ENCODE results near the gene CACNA1A. TPM values are rescaled to one million over a fixed set of nuclear protein-coding genes. Genes with fewer than 3 reads are reported as not detected.

The CACNA1A gene
- total and polyA plus RNA-seq, 2 of the 13 experiments (the other 11 are each of a cell fraction or from before 2014, with no cell fraction given) = not detected

- no peaks in the 10 kb centered on the region for H3K79me2 ChIP-seq (ENCODE audit: insufficient read depth, low read length)
- peak overlapping the region; percentile 33; the same call in 1 of the 2 replicates for H3K4me2 ChIP-seq (ENCODE audit: low read depth, low read length)
- no peak overlapping the region for H3K27ac ChIP-seq (ENCODE audit: extremely low read length, insufficient read depth, low read length)
- FAIRE-seq = peak; percentile 75
- H3K4me3 ChIP-seq (replicated peaks in 1 of 3; ENCODE audit: insufficient read depth in 1 of 3, low read depth in 2 of 3, low read length in 3 of 3) = no peak overlapping the region
- ChIA-PET CTCF (ENCODE audit: low intra/inter-chr PET ratio, low total read pairs) (interaction anchor here (0.9 to 2.8 kb wide), 4 partner anchors 38 to 67 kb away, joined by 3 to 19 read pairs (median 10); partner anchors contain the start of genes IER2 and STX10), POLR2A (interaction anchor here (0.6 to 1.2 kb wide), 7 partner anchors 27 to 46 kb away, joined by 3 to 6 read pairs (median 4); no protein-coding TSS in a partner anchor)
- H3K27me3 ChIP-seq (ENCODE audit: control insufficient read depth in 1 of 2, insufficient read depth in 2 of 2, low read length in 2 of 2) = no peaks in the 10 kb centered on the region
- H3K9ac ChIP-seq (ENCODE audit: insufficient read depth, low read depth, low read length) = no peak overlapping the region
- H3K4me1 ChIP-seq (ENCODE audit: insufficient read depth, low read length) = peaks cover 38% of the 10 kb centered on the region
- ATAC-seq = peak; percentile 78
- H3K9me3 ChIP-seq (ENCODE audit: low read length) = no peaks in the 10 kb centered on the region
- no peaks in the 10 kb centered on the region for H4K20me1 ChIP-seq (ENCODE audit: insufficient read depth, low read length)
- no peak overlapping the region for H2AFZ ChIP-seq (ENCODE audit: low read length)
- intact Hi-C loops (cut with micrococcal nuclease; ENCODE audit: unreplicated experiment) (loop anchor here (1.0 kb wide), 2 partner anchors 39 to 67 kb away; no protein-coding TSS in a partner anchor), in situ Hi-C loops (cut with HindIII; ENCODE audit: extremely low pct_ligation_motif_present, low pct_unique_long_range_greater_than_20kb) (no loop called here)
- H3K36me3 ChIP-seq (replicated peaks in 1 of 2; ENCODE audit: control insufficient read depth in 1 of 2, insufficient read depth in 2 of 2, low read length in 2 of 2) = no peaks in the 10 kb centered on the region
- BruUV-seq (replicated peaks) = no TSS peak
- peak; percentile 80 for DNase-seq (ENCODE audit: low spot score)
- WGBS (ENCODE audit: low lambda C conversion rate) = 0% methylated on average over 8 of the region's 11 CpGs
- TF ChIP-seq MTF2 (CRISPR knock-in tag; IDR thresholded peaks at IDR 0.05; ENCODE audit: borderline replicate concordance) (no peak), SUZ12 (IDR thresholded peaks at IDR 0.05; ENCODE audit: low read depth, low read length) (no peak), ZNF460 (CRISPR knock-in tag; IDR thresholded peaks at IDR 0.05; ENCODE audit: borderline replicate concordance) (peak; percentile 96), NR2F1 (CRISPR knock-in tag; IDR thresholded peaks at IDR 0.05) (no peak), ZNF878 (CRISPR knock-in tag; IDR thresholded peaks at IDR 0.05) (no peak), PHF5A (CRISPR knock-in tag; IDR thresholded peaks at IDR 0.05; ENCODE audit: low read depth, unreplicated experiment) (no peak), ZNF619 (CRISPR knock-in tag; IDR thresholded peaks at IDR 0.05) (no peak), ZNF446 (CRISPR knock-in tag; IDR thresholded peaks at IDR 0.05) (no peak), ZNF614 (CRISPR knock-in tag; IDR thresholded peaks at IDR 0.05; ENCODE audit: borderline replicate concordance) (0 out of 2 replicates have a peak, but pooled peaks have one; percentile 39), MED13 (CRISPR knock-in tag; IDR thresholded peaks at IDR 0.05) (no peak), DDIT3 (CRISPR knock-in tag; IDR thresholded peaks at IDR 0.05) (no peak), MYC (CRISPR knock-in tag; IDR thresholded peaks at IDR 0.05; ENCODE audit: borderline replicate concordance) (no peak), HIVEP1 (CRISPR knock-in tag; IDR thresholded peaks at IDR 0.05) (no peak), ZNF17 (CRISPR knock-in tag; IDR thresholded peaks at IDR 0.05) (no peak), FOXP1 (IDR thresholded peaks at IDR 0.05) (no peak), FOXP1 (CRISPR knock-in tag; IDR thresholded peaks at IDR 0.05) (no peak), FOXJ3 (CRISPR knock-in tag; IDR thresholded peaks at IDR 0.05; ENCODE audit: borderline replicate concordance) (no peak), KAT8 (CRISPR knock-in tag; IDR thresholded peaks at IDR 0.05) (no peak), SYNCRIP (IDR thresholded peaks at IDR 0.05; ENCODE audit: insufficient read depth, low read depth, low read length) (no peak), ZFP41 (CRISPR knock-in tag; IDR thresholded peaks at IDR 0.05; ENCODE audit: borderline replicate concordance) (no peak), ZNF567 (CRISPR knock-in tag; IDR thresholded peaks at IDR 0.05; ENCODE audit: borderline replicate concordance) (no peak), MED1 (CRISPR knock-in tag; IDR thresholded peaks at IDR 0.05) (no peak), SIX1 (CRISPR knock-in tag; IDR thresholded peaks at IDR 0.05; ENCODE audit: borderline replicate concordance) (no peak)
- TF ChIP-seq, protein P1, sequence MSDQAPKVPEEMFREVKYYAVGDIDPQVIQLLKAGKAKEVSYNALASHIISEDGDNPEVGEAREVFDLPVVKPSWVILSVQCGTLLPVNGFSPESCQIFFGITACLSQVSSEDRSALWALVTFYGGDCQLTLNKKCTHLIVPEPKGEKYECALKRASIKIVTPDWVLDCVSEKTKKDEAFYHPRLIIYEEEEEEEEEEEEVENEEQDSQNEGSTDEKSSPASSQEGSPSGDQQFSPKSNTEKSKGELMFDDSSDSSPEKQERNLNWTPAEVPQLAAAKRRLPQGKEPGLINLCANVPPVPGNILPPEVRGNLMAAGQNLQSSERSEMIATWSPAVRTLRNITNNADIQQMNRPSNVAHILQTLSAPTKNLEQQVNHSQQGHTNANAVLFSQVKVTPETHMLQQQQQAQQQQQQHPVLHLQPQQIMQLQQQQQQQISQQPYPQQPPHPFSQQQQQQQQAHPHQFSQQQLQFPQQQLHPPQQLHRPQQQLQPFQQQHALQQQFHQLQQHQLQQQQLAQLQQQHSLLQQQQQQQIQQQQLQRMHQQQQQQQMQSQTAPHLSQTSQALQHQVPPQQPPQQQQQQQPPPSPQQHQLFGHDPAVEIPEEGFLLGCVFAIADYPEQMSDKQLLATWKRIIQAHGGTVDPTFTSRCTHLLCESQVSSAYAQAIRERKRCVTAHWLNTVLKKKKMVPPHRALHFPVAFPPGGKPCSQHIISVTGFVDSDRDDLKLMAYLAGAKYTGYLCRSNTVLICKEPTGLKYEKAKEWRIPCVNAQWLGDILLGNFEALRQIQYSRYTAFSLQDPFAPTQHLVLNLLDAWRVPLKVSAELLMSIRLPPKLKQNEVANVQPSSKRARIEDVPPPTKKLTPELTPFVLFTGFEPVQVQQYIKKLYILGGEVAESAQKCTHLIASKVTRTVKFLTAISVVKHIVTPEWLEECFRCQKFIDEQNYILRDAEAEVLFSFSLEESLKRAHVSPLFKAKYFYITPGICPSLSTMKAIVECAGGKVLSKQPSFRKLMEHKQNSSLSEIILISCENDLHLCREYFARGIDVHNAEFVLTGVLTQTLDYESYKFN (CRISPR knock-in tag; conservative IDR thresholded peaks at IDR 0.05) = no peak
Measured at GRCh38 chr19:13195678-13196077, 310.6 kb downstream of the CACNA1A start.

All from HepG2 (cell line).